GM19099 (cell line): Measurements from ENCODE around the gene SLC4A1AP.

Experiments
- POLR2A ChIP-seq: IDR thresholded peaks from 3 replicates; pipeline ENCODE4 v1.6.1; 2011; ENCODE audit warnings: low read depth; ENCODE audit not compliant: insufficient read length; ENCODE audit errors: extremely low read depth

Gene SLC4A1AP

GRCh38 chr2:27737676-27738348 is 74.1 kb downstream of the SLC4A1AP start:
- TF ChIP-seq POLR2A: no peak

- no peak for TF ChIP-seq POLR2A
Observed at GRCh38 chr2:27738349-27739057, 74.8 kb downstream of the SLC4A1AP start.

DNA sequence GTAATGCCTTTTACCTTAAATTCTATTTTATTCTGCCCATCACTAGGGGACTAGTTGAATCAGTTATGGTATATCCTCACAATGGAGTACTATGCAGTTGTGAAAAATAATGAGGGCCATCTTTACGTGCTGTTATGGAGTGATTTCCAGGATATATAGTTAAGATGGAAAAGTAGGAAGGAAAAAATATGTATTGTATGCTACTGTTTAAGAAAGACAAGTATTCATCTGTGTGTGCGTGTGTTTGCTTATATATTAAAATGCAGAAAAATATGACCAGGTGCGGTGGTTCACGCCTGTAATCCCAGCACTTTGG is 75.3 kb downstream of the SLC4A1AP start:
- TF ChIP-seq POLR2A: no peak

- TF ChIP-seq POLR2A: no peak
Observed at GRCh38 chr2:27741673-27742072, 78.0 kb downstream of the SLC4A1AP start.

GRCh38 chr2:27742571-27742970 is 78.9 kb downstream of the SLC4A1AP start:
- TF ChIP-seq POLR2A: no peak
